CD4-positive, alpha-beta T cell (primary cell): ENCODE measurements around the gene TMEM132D. TPM values are rescaled to one million over a fixed set of nuclear protein-coding genes. Genes with fewer than 3 reads are reported as not detected.

Experiments
- ATAC-seq: fragments of 200-7000 bp; cut with Tn5 transposase; one replicate; pipeline ENCODE4 v1.10.0; 2022; ENCODE audit warnings: mild to moderate bottlenecking; ENCODE audit not compliant: poor library complexity
- CTCF ChIA-PET: fragments of 350-600 bp; sonication (Branson Sonifier 250); formaldehyde crosslinking; loops from one replicate; lab custom pipeline; 2021; ENCODE audit warnings: antibody characterized with exemption, inconsistent platforms; lab: Charles Lee
- POLR2A ChIA-PET: fragments of 350-600 bp; sonication (Branson Sonifier 250); formaldehyde crosslinking; loops from one replicate; lab custom pipeline; 2021; ENCODE audit warnings: antibody characterized with exemption, inconsistent platforms; lab: Charles Lee
- DNase-seq, 14 experiments: peaks; one replicate each; pipeline ENCODE4 v3.0.0-alpha.2; 2013 to 2020; ENCODE audit warnings: mixed read lengths in 2 of 14
- H3K27ac ChIP-seq, 2 donors: one replicate each; pipeline versions ENCODE4 v1.5.1 to v1.7.0; 2013; ENCODE audit warnings: low read length in 2 of 2, low read depth in 1 of 2, mild to moderate bottlenecking in 1 of 2
- H3K27me3 ChIP-seq, 2 experiments: 1 replicate in 1 of 2; 2 replicates in 1 of 2; pipeline versions ENCODE4 v1.6.1 to v1.7.0; 2013; ENCODE audit warnings: low read length in 2 of 2, control low read depth in 1 of 2, mild to moderate bottlenecking in 1 of 2, moderate library complexity in 1 of 2; ENCODE audit not compliant: insufficient read depth in 2 of 2, control insufficient read depth in 1 of 2
- H3K36me3 ChIP-seq: one replicate; pipeline ENCODE4 v1.6.1; 2013; ENCODE audit warnings: low read length, control low read depth; ENCODE audit not compliant: insufficient read depth
- H3K4me1 ChIP-seq: one replicate; pipeline ENCODE4 v1.6.1; 2013; ENCODE audit warnings: low read length, control low read depth; ENCODE audit not compliant: insufficient read depth
- H3K4me3 ChIP-seq: one replicate; pipeline ENCODE4 v1.5.1; 2013; ENCODE audit warnings: mild to moderate bottlenecking, low read length, moderate library complexity
- H3K9me3 ChIP-seq, 2 experiments: 1 replicate in 1 of 2; 2 replicates in 1 of 2; pipeline versions ENCODE4 v1.6.1 to v1.7.0; 2013; ENCODE audit warnings: low read length in 2 of 2, mild to moderate bottlenecking in 2 of 2, control low read depth in 1 of 2, moderate library complexity in 1 of 2; ENCODE audit not compliant: control insufficient read depth in 1 of 2, insufficient read depth in 1 of 2
- H3K27ac Mint-ChIP-seq: one replicate; pipeline ENCODE4 v1.8.0; 2020; ENCODE audit warnings: mixed read lengths
- H3K27me3 Mint-ChIP-seq: one replicate; pipeline ENCODE4 v1.8.0; 2021; ENCODE audit warnings: mixed read lengths
- H3K36me3 Mint-ChIP-seq: one replicate; pipeline ENCODE4 v1.8.0; 2021; ENCODE audit warnings: low read depth, mixed read lengths
- H3K4me1 Mint-ChIP-seq: one replicate; pipeline ENCODE4 v1.8.0; 2021; ENCODE audit warnings: low read depth, mixed read lengths
- H3K4me3 Mint-ChIP-seq: one replicate; pipeline ENCODE4 v1.8.0; 2020; ENCODE audit warnings: mild to moderate bottlenecking, mixed read lengths
- H3K9me3 Mint-ChIP-seq: one replicate; pipeline ENCODE4 v1.8.0; 2020; ENCODE audit warnings: mixed read lengths
- intact Hi-C, 2 experiments: fragments of 100-400 bp; cut with DNase I in 1 of 2; cut with micrococcal nuclease in 1 of 2; formaldehyde crosslinking; loops; one replicate each; pipeline versions ENCODE4 v1.15.1 to v1.9.0; 2023 to 2025; cut with DNase I, micrococcal nuclease
- total RNA-seq, 174 experiments: library from RNA in 2 of 174; stranded (reverse) in 2 of 174; gene quantifications; one replicate each; pipeline ENCODE4 v1.2.3 and lab custom pipeline; 2021 to 2026
- TF ChIP-seq, protein P1 (sequence below): fragments of 200-600 bp; IDR thresholded peaks from one replicate; pipeline ENCODE4 v1.8.0; 2022; ENCODE audit warnings: antibody characterized with exemption, mild to moderate bottlenecking

Gene TMEM132D
- total RNA-seq, 2 experiments from 2014 or later = not detected

DNA sequence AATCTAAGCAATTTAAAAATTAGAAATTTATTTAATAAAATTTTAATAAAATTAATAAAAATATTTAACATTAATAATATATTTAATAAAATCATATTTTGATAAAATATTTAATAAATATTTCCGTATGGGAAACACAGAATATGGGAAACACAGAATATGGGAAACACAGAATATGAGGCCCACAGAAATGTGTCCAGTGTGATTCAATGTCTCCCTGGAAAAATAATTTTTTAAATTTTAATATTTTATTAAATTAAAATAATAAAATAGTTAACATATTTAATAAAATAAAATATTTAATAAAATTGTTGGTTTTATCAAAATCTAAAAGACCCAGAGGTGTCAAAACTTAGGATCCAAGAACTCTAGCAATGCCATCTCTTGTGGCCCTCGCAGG is 186.4 kb downstream of the TMEM132D start:
- no peaks in the 10 kb centered on the region for H3K27me3 ChIP-seq
- ChIA-PET CTCF (no interaction called here), POLR2A (no interaction called here)
- no peaks in the 10 kb centered on the region for H3K4me1 ChIP-seq
- intact Hi-C loops = no loop called here
- no peak overlapping the region for H3K27ac ChIP-seq
- peaks cover 0 to 37% of the 10 kb centered on the region in 2 experiments for H3K9me3 ChIP-seq
- H3K36me3 ChIP-seq = no peaks in the 10 kb centered on the region
- Mint-ChIP-seq H3K27me3 (no peaks in the 10 kb centered on the region), H3K4me3 (no peak overlapping the region), H3K9me3 (peaks cover 8% of the 10 kb centered on the region), H3K4me1 (no peaks in the 10 kb centered on the region), H3K36me3 (no peaks in the 10 kb centered on the region), H3K27ac (no peak overlapping the region)
- DNase-seq = no peak
- no peak overlapping the region for H3K4me3 ChIP-seq
- TF ChIP-seq, protein P1, sequence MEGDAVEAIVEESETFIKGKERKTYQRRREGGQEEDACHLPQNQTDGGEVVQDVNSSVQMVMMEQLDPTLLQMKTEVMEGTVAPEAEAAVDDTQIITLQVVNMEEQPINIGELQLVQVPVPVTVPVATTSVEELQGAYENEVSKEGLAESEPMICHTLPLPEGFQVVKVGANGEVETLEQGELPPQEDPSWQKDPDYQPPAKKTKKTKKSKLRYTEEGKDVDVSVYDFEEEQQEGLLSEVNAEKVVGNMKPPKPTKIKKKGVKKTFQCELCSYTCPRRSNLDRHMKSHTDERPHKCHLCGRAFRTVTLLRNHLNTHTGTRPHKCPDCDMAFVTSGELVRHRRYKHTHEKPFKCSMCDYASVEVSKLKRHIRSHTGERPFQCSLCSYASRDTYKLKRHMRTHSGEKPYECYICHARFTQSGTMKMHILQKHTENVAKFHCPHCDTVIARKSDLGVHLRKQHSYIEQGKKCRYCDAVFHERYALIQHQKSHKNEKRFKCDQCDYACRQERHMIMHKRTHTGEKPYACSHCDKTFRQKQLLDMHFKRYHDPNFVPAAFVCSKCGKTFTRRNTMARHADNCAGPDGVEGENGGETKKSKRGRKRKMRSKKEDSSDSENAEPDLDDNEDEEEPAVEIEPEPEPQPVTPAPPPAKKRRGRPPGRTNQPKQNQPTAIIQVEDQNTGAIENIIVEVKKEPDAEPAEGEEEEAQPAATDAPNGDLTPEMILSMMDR = no peak
- ATAC-seq = no peak

GRCh38 chr12:129716825-129717224 is 187.0 kb downstream of the TMEM132D start:
- ATAC-seq = no peak
- H3K4me1 Mint-ChIP-seq = no peaks in the 10 kb centered on the region
- no peak overlapping the region for H3K27ac Mint-ChIP-seq
- peaks cover 8% of the 10 kb centered on the region for H3K9me3 Mint-ChIP-seq
- ChIA-PET CTCF (no interaction called here), POLR2A (no interaction called here)
- Histone ChIP-seq H3K27me3 (no peaks in the 10 kb centered on the region), H3K4me3 (no peak overlapping the region), H3K36me3 (no peaks in the 10 kb centered on the region), H3K4me1 (no peaks in the 10 kb centered on the region), H3K9me3 (peaks cover 0 to 35% of the 10 kb centered on the region in 2 experiments), H3K27ac (no peak overlapping the region)
- no peak overlapping the region for H3K4me3 Mint-ChIP-seq
- no peak for DNase-seq
- no peaks in the 10 kb centered on the region for H3K27me3 Mint-ChIP-seq
- TF ChIP-seq, protein P1 = no peak
- intact Hi-C loops = no loop called here
- H3K36me3 Mint-ChIP-seq = no peaks in the 10 kb centered on the region

DNA sequence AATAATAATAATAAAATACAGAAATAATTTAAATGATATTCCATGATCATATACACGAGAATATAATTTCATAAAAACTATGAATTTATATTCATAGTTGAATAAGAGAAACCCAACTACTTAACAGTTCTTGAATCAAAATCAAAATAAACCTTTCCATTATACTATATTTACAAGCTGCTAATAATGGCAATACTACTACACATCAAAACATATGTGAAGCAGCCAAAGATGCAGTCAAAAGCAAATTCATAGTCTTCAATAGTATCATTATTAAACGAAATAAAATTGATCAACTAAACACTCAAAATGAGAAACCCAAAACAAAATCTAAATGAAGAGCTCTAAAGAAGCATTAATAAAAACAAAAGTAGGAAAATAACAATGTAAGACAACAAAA is 197.1 kb downstream of the TMEM132D start:
- ATAC-seq = no peak
- CTCF ChIA-PET = no interaction called here

More for the DNA sequence above, 197.1 kb downstream of the TMEM132D start:
- POLR2A ChIA-PET = no interaction called here
- TF ChIP-seq, protein P1 = no peak
- Mint-ChIP-seq H3K4me3 (no peak overlapping the region), H3K27me3 (no peaks in the 10 kb centered on the region), H3K9me3 (peaks cover 15% of the 10 kb centered on the region), H3K4me1 (no peaks in the 10 kb centered on the region), H3K27ac (no peak overlapping the region), H3K36me3 (no peaks in the 10 kb centered on the region)
- Histone ChIP-seq H3K9me3 (peaks cover 5 to 25% of the 10 kb centered on the region in 2 experiments), H3K36me3 (no peaks in the 10 kb centered on the region), H3K27ac (no peak overlapping the region), H3K27me3 (no peaks in the 10 kb centered on the region), H3K4me3 (no peak overlapping the region), H3K4me1 (no peaks in the 10 kb centered on the region)
- DNase-seq = no peak
- intact Hi-C loops = no loop called here
